Skeletal muscle satellite cell (primary cell): ENCODE measurements around the gene FUT2.

Source experiments
- H3K27me3 ChIP-seq: 2 replicates; pipeline ENCODE4 v1.7.0; 2013; ENCODE audit warnings: low read length; ENCODE audit not compliant: control insufficient read depth, insufficient read depth
- H3K36me3 ChIP-seq: 2 replicates; pipeline ENCODE4 v1.7.0; 2013; ENCODE audit warnings: mild to moderate bottlenecking, control low read depth, low read length; ENCODE audit not compliant: insufficient read depth
- H3K4me1 ChIP-seq: 2 replicates; pipeline ENCODE4 v1.7.0; 2013; ENCODE audit warnings: low read length; ENCODE audit not compliant: control insufficient read depth, insufficient read depth
- H3K4me2 ChIP-seq: 2 replicates; pipeline ENCODE4 v1.7.0; 2013; ENCODE audit warnings: mild to moderate bottlenecking, low read length
- H3K4me3 ChIP-seq: 2 replicates; pipeline ENCODE4 v1.7.0; 2013; ENCODE audit warnings: low read length
- H3K9ac ChIP-seq: 2 replicates; pipeline ENCODE4 v1.7.0; 2013; ENCODE audit warnings: mild to moderate bottlenecking, low read depth, low read length, moderate library complexity
- H3K9me3 ChIP-seq: replicated peaks from 2 replicates; pipeline ENCODE4 v1.7.0; 2013; ENCODE audit warnings: mild to moderate bottlenecking, control low read depth, low read length

Gene FUT2

GRCh38 chr19:48750351-48750750 lies 54.6 kb downstream of the FUT2 start:
- Histone ChIP-seq H3K4me2 (no peak overlapping the region), H3K9ac (no peak overlapping the region), H3K4me1 (peaks cover 9% of the 10 kb centered on the region), H3K4me3 (no peak overlapping the region), H3K9me3 (no peaks in the 10 kb centered on the region), H3K27me3 (peaks cover 34% of the 10 kb centered on the region), H3K36me3 (no peaks in the 10 kb centered on the region)

- no peak overlapping the region for H3K4me3 ChIP-seq
- H3K4me1 ChIP-seq: peaks cover 9% of the 10 kb centered on the region
- H3K4me2 ChIP-seq: no peak overlapping the region
- no peaks in the 10 kb centered on the region for H3K9me3 ChIP-seq
- peaks cover 37% of the 10 kb centered on the region for H3K27me3 ChIP-seq
- no peak overlapping the region for H3K9ac ChIP-seq
- H3K36me3 ChIP-seq: no peaks in the 10 kb centered on the region
These were observed 55.2 kb downstream of the FUT2 start for GRCh38 chr19:48750771-48751504.

- Histone ChIP-seq H3K36me3 (no peaks in the 10 kb centered on the region), H3K4me2 (peak overlapping the region; percentile 72), H3K4me3 (peak overlapping the region; percentile 51), H3K4me1 (peaks cover 7% of the 10 kb centered on the region), H3K9me3 (no peaks in the 10 kb centered on the region), H3K27me3 (peaks cover 37% of the 10 kb centered on the region), H3K9ac (no peak overlapping the region)
These were observed 56.2 kb downstream of the FUT2 start for GRCh38 chr19:48751845-48752495.

GRCh38 chr19:48752496-48753365 lies 57.0 kb downstream of the FUT2 start, which contains the start of gene FUT1:
Gene FUT1, minus strand, starts transcription at chr19:48752641. Its CDS starts 1,360 bp downstream, at chr19:48751281.
- H3K27me3 ChIP-seq: peaks cover 37% of the 10 kb centered on the region
- H3K9me3 ChIP-seq: no peaks in the 10 kb centered on the region
- peak within 1 kb of the TSS; percentile 72 for H3K4me2 ChIP-seq
- no peak within 1 kb of the TSS for H3K9ac ChIP-seq
- peaks cover 7% of the 10 kb centered on the region for H3K4me1 ChIP-seq
- H3K36me3 ChIP-seq: no peaks in the 10 kb centered on the region
- H3K4me3 ChIP-seq: peak within 1 kb of the TSS; percentile 51

GRCh38 chr19:48755084-48755641 lies 59.4 kb downstream of the FUT2 start, which contains the start of gene FGF21:
Gene FGF21, plus strand, starts transcription at chr19:48755524. Its CDS starts 713 bp downstream, at chr19:48756237.
- no peaks in the 10 kb centered on the region for H3K36me3 ChIP-seq
- no peak within 1 kb of the TSS for H3K9ac ChIP-seq
- peaks cover 32% of the 10 kb centered on the region for H3K27me3 ChIP-seq

More at GRCh38 chr19:48755084-48755641, 59.4 kb downstream of the FUT2 start, which contains the start of gene FGF21:
- Histone ChIP-seq H3K4me3 (no peak within 1 kb of the TSS), H3K4me2 (no peak within 1 kb of the TSS), H3K4me1 (peaks cover 7% of the 10 kb centered on the region), H3K9me3 (no peaks in the 10 kb centered on the region)
